K562 (cell line): ENCODE results near the gene FBXW8.

Experiments used
- CTCF ChIP-seq, 3 experiments: IDR thresholded peaks in 2 of 3; conservative IDR thresholded peaks in 1 of 3; 2 replicates each; pipeline ENCODE4 v1.5.1; 2011 to 2012; ENCODE audit warnings: low read length in 3 of 3, mild to moderate bottlenecking in 3 of 3, control low read depth in 2 of 3, improper control_type of control experiment in 1 of 3, inconsistent platforms in 1 of 3, low read depth in 1 of 3, mixed read lengths in 1 of 3, moderate library complexity in 1 of 3; ENCODE audit not compliant: insufficient read depth in 2 of 3
- EWSR1 ChIP-seq: fragments of 450-650 bp; IDR thresholded peaks from 2 replicates; pipeline ENCODE4 v1.6.1; 2018; ENCODE audit warnings: borderline replicate concordance, mild to moderate bottlenecking, low read depth, moderate library complexity; ENCODE audit not compliant: partially characterized antibody
- GATAD2A ChIP-seq: fragments of 450-650 bp; IDR thresholded peaks from 2 replicates; pipeline ENCODE4 v1.6.1; 2017
- HDAC6 ChIP-seq: IDR thresholded peaks from 2 replicates; pipeline ENCODE4 v1.6.1; 2012; ENCODE audit warnings: low read depth, mild to moderate bottlenecking, control low read depth, inconsistent platforms, low read length, moderate library complexity
- JUN ChIP-seq, 2 experiments: sonication (generic) in 1 of 2; formaldehyde crosslinking in 1 of 2; IDR thresholded peaks; 2 replicates each; pipeline versions ENCODE4 v1.6.1 to v1.8.0; 2012 to 2022; ENCODE audit warnings: borderline replicate concordance in 2 of 2, mild to moderate bottlenecking in 2 of 2, improper control_type of control experiment in 1 of 2, low read depth in 1 of 2, low read length in 1 of 2, missing genetic modification reagents in 1 of 2
- ZBTB26 ChIP-seq: fragments of 450-650 bp; formaldehyde crosslinking; IDR thresholded peaks from 2 replicates; pipeline ENCODE4 v1.4.0; 2022; ENCODE audit warnings: missing genetic modification characterization
- ZNF133 ChIP-seq: fragments of 250-450 bp; sonication (Bioruptor Pico); IDR thresholded peaks from 2 replicates; pipeline ENCODE4 v1.4.0; 2020; ENCODE audit warnings: mild to moderate bottlenecking
- ZNF436 ChIP-seq: fragments of 250-450, 450-650 bp; sonication (Bioruptor Pico); formaldehyde crosslinking; IDR thresholded peaks from 2 replicates; pipeline ENCODE4 v1.7.0; 2020; ENCODE audit warnings: mild to moderate bottlenecking
- ZNF445 ChIP-seq: fragments of 250-450 bp; sonication (Bioruptor Pico); IDR thresholded peaks from 2 replicates; pipeline ENCODE4 v1.4.0; 2020; ENCODE audit warnings: low read depth, mild to moderate bottlenecking, moderate library complexity
- TF ChIP-seq, protein P1 (sequence below): sonication (generic); formaldehyde crosslinking; IDR thresholded peaks from 2 replicates; pipeline ENCODE4 v1.8.0; 2022; ENCODE audit warnings: missing genetic modification reagents, mild to moderate bottlenecking, moderate library complexity, borderline replicate concordance
- TF ChIP-seq, protein P2 (sequence below): IDR thresholded peaks from 3 replicates; pipeline ENCODE4 v1.6.1; 2011; ENCODE audit warnings: borderline replicate concordance, mild to moderate bottlenecking; ENCODE audit not compliant: insufficient read length, insufficient read depth
- TF ChIP-seq, protein P3 (sequence below): sonication (generic); formaldehyde crosslinking; IDR thresholded peaks from 2 replicates; pipeline ENCODE4 v1.8.1; 2023; ENCODE audit warnings: mild to moderate bottlenecking, missing genetic modification reagents

DNA sequence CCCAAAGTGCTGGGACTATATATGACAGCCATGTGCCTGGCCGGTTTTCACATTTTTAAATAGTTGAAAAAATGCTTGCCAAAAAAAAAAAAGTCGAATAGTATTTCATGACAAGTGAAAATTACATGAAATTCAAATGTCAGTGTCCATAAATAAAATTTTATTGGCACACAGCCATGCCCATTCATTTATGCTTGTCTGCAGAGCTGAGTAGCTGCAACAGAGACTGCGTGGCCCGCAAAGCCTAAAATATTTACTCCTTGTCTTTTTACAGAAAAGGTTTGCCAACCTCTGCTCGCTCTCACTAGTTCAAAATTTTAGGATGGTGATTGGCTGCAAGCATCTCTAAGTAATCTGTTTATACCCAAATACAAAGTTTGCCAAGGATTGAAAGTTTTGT, 139.3 kb downstream of the FBXW8 start:
- TF ChIP-seq ZBTB26 (CRISPR knock-in tag) (no peak), ZNF436 (CRISPR knock-in tag) (no peak), GATAD2A (no peak), EWSR1 (no peak), ZNF133 (CRISPR knock-in tag) (no peak), HDAC6 (no peak), CTCF (IDR thresholded peaks at IDR 0.05 in 2 of 3, conservative IDR thresholded peaks at IDR 0.05 in 1 of 3; ENCODE audit: insufficient read depth in 2 of 3, low read depth in 1 of 3, low read length in 3 of 3) (no peak), ZNF445 (CRISPR knock-in tag) (no peak), JUN (IDR thresholded peaks at IDR 0.05; ENCODE audit: borderline replicate concordance, low read depth, low read length) (no peak), JUN (CRISPR knock-in tag; IDR thresholded peaks at IDR 0.05; ENCODE audit: borderline replicate concordance) (no peak)
- TF ChIP-seq, protein P1, sequence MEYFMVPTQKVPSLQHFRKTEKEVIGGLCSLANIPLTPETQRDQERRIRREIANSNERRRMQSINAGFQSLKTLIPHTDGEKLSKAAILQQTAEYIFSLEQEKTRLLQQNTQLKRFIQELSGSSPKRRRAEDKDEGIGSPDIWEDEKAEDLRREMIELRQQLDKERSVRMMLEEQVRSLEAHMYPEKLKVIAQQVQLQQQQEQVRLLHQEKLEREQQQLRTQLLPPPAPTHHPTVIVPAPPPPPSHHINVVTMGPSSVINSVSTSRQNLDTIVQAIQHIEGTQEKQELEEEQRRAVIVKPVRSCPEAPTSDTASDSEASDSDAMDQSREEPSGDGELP (CRISPR knock-in tag): no peak
- TF ChIP-seq, protein P2, sequence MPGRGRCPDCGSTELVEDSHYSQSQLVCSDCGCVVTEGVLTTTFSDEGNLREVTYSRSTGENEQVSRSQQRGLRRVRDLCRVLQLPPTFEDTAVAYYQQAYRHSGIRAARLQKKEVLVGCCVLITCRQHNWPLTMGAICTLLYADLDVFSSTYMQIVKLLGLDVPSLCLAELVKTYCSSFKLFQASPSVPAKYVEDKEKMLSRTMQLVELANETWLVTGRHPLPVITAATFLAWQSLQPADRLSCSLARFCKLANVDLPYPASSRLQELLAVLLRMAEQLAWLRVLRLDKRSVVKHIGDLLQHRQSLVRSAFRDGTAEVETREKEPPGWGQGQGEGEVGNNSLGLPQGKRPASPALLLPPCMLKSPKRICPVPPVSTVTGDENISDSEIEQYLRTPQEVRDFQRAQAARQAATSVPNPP: no peak
- TF ChIP-seq, protein P3, sequence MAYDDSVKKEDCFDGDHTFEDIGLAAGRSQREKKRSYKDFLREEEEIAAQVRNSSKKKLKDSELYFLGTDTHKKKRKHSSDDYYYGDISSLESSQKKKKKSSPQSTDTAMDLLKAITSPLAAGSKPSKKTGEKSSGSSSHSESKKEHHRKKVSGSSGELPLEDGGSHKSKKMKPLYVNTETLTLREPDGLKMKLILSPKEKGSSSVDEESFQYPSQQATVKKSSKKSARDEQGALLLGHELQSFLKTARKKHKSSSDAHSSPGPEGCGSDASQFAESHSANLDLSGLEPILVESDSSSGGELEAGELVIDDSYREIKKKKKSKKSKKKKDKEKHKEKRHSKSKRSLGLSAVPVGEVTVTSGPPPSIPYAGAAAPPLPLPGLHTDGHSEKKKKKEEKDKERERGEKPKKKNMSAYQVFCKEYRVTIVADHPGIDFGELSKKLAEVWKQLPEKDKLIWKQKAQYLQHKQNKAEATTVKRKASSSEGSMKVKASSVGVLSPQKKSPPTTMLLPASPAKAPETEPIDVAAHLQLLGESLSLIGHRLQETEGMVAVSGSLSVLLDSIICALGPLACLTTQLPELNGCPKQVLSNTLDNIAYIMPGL (CRISPR knock-in tag): no peak
